ENCODE measurements around the gene RAB23. TPM values are rescaled to one million over a fixed set of nuclear protein-coding genes. Genes with fewer than 3 reads are reported as not detected.

Gene RAB23
- total and polyA plus RNA-seq, 12 donors: 2.3 to 14.7 (median 5.6) TPM

GRCh38 chr6:57207872-57208271 lies 14.2 kb downstream of the RAB23 start:
- TF ChIP-seq, protein P1, sequence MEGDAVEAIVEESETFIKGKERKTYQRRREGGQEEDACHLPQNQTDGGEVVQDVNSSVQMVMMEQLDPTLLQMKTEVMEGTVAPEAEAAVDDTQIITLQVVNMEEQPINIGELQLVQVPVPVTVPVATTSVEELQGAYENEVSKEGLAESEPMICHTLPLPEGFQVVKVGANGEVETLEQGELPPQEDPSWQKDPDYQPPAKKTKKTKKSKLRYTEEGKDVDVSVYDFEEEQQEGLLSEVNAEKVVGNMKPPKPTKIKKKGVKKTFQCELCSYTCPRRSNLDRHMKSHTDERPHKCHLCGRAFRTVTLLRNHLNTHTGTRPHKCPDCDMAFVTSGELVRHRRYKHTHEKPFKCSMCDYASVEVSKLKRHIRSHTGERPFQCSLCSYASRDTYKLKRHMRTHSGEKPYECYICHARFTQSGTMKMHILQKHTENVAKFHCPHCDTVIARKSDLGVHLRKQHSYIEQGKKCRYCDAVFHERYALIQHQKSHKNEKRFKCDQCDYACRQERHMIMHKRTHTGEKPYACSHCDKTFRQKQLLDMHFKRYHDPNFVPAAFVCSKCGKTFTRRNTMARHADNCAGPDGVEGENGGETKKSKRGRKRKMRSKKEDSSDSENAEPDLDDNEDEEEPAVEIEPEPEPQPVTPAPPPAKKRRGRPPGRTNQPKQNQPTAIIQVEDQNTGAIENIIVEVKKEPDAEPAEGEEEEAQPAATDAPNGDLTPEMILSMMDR (IDR thresholded peaks at IDR 0.05): no peak
- TF ChIP-seq POLR2A (IDR thresholded peaks at IDR 0.05): no peak
- intact Hi-C loops (cut with DNase I): no loop called here
- no peaks in the 10 kb centered on the region for H3K36me3 ChIP-seq (replicated peaks in 1 of 2)
- H3K4me1 ChIP-seq (replicated peaks in 1 of 2): no peaks in the 10 kb centered on the region
- no peak overlapping the region for H3K27ac ChIP-seq
- no peak overlapping the region for H3K4me3 ChIP-seq
- WGBS, 4 donors: 91 to 96% (median 94%) methylated on average over 4 of the region's 4 CpGs
- DNase-seq: no peak
- no peaks in the 10 kb centered on the region for H3K9me3 ChIP-seq (replicated peaks in 1 of 3)
- no peaks in the 10 kb centered on the region for H3K27me3 ChIP-seq

- Histone ChIP-seq H3K27me3 (no peaks in the 10 kb centered on the region), H3K27ac (no peak overlapping the region), H3K4me1 (replicated peaks in 1 of 2) (no peaks in the 10 kb centered on the region), H3K36me3 (replicated peaks in 1 of 2) (no peaks in the 10 kb centered on the region), H3K9me3 (replicated peaks in 1 of 3) (no peaks in the 10 kb centered on the region), H3K4me3 (no peak overlapping the region)
- TF ChIP-seq, protein P1 (IDR thresholded peaks at IDR 0.05): no peak
- no peak for TF ChIP-seq POLR2A (IDR thresholded peaks at IDR 0.05)
- intact Hi-C loops (cut with DNase I): no loop called here
- no peak for DNase-seq
- 83 to 92% (median 88%) methylated on average over 2 of the region's 2 CpGs for WGBS, 4 donors
Observed at GRCh38 chr6:57207141-57207540, 15.0 kb downstream of the RAB23 start.

- no peaks in the 10 kb centered on the region for H3K9me3 ChIP-seq (replicated peaks in 1 of 3)
- intact Hi-C loops (cut with DNase I): no loop called here
- no peak overlapping the region for H3K4me3 ChIP-seq
- H3K27me3 ChIP-seq: no peaks in the 10 kb centered on the region
- DNase-seq: no peak
- no peaks in the 10 kb centered on the region for H3K4me1 ChIP-seq (replicated peaks in 1 of 2)
- H3K27ac ChIP-seq: no peak overlapping the region
- WGBS, 4 donors: 87 to 94% (median 90%) methylated on average over 7 of the region's 7 CpGs
- no peak for TF ChIP-seq POLR2A (IDR thresholded peaks at IDR 0.05)
- TF ChIP-seq, protein P1 (IDR thresholded peaks at IDR 0.05): no peak
- H3K36me3 ChIP-seq (replicated peaks in 1 of 2): no peaks in the 10 kb centered on the region
Observed at GRCh38 chr6:57205550-57206328, 16.4 kb downstream of the RAB23 start.

- Histone ChIP-seq H3K36me3 (replicated peaks in 1 of 2) (no peaks in the 10 kb centered on the region), H3K27me3 (no peaks in the 10 kb centered on the region), H3K27ac (no peak overlapping the region), H3K9me3 (replicated peaks in 1 of 3) (no peaks in the 10 kb centered on the region), H3K4me1 (replicated peaks in 1 of 2) (no peaks in the 10 kb centered on the region), H3K4me3 (no peak overlapping the region)
- WGBS, 4 donors: 83 to 97% (median 93%) methylated on average over 1 of the region's 1 CpG
- no peak for TF ChIP-seq POLR2A (IDR thresholded peaks at IDR 0.05)
- TF ChIP-seq, protein P1 (IDR thresholded peaks at IDR 0.05): no peak
- intact Hi-C loops (cut with DNase I): no loop called here
- DNase-seq: no peak
Observed at GRCh38 chr6:57201718-57202117, 20.4 kb downstream of the RAB23 start.
